Uterus (tissue), 2 donors: Measurements from ENCODE around the gene ASAP2.

Experiments used
- POLR2A ChIP-seq, 2 donors: fragments of 450-650 bp; IDR thresholded peaks; one replicate each; pipeline ENCODE4 v1.6.1; 2016; ENCODE audit warnings: antibody characterized with exemption in 2 of 2, mild to moderate bottlenecking in 1 of 2, moderate library complexity in 1 of 2
- TF ChIP-seq, protein P1 (sequence below), 4 experiments: fragments of 200-600 bp in 2 of 4; fragments of 450-650 bp in 2 of 4; sonication (generic) in 2 of 4; IDR thresholded peaks; one replicate each; pipeline ENCODE4 v1.5.1; 2016 to 2019; ENCODE audit warnings: antibody characterized with exemption in 4 of 4, mild to moderate bottlenecking in 2 of 4, moderate library complexity in 1 of 4

DNA sequence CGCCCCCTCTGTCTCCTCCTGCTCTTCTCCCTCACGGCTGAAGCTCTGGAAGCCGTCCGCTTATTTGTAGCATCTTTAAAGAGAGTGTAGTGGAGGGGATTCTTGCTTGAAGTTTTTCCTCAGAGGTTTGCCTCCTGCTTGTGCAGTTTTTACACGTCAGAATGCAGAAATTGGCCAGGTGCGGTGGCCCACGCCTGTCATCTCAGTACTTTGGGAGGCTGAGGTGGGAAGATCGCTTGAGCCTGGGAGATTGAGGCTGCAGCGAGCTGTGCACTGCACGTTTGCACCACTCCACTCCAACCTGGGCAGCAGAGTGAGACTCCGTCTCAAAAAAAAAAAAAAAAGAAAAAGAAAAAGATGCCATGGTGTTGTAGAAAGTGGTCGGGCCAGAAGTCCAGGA is 147.7 kb downstream of the ASAP2 start:
- TF ChIP-seq, protein P1, sequence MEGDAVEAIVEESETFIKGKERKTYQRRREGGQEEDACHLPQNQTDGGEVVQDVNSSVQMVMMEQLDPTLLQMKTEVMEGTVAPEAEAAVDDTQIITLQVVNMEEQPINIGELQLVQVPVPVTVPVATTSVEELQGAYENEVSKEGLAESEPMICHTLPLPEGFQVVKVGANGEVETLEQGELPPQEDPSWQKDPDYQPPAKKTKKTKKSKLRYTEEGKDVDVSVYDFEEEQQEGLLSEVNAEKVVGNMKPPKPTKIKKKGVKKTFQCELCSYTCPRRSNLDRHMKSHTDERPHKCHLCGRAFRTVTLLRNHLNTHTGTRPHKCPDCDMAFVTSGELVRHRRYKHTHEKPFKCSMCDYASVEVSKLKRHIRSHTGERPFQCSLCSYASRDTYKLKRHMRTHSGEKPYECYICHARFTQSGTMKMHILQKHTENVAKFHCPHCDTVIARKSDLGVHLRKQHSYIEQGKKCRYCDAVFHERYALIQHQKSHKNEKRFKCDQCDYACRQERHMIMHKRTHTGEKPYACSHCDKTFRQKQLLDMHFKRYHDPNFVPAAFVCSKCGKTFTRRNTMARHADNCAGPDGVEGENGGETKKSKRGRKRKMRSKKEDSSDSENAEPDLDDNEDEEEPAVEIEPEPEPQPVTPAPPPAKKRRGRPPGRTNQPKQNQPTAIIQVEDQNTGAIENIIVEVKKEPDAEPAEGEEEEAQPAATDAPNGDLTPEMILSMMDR (IDR thresholded peaks at IDR 0.05): no peak
- TF ChIP-seq POLR2A (IDR thresholded peaks at IDR 0.05): no peak
